A204.1 (cell line): ENCODE measurements around the gene BAZ1B.
"Not testable (repeated sequence)": the region's sequence is repeated elsewhere in the genome, so short reads cannot be mapped to it uniquely, and the experiment has no call there.

Experiments used
- FAIRE-seq: peaks from 2 replicates; lab custom pipeline; 2012; peaks lifted over from hg19 to GRCh38; lab: Jason Lieb, UNC

BAZ1B gene

DNA sequence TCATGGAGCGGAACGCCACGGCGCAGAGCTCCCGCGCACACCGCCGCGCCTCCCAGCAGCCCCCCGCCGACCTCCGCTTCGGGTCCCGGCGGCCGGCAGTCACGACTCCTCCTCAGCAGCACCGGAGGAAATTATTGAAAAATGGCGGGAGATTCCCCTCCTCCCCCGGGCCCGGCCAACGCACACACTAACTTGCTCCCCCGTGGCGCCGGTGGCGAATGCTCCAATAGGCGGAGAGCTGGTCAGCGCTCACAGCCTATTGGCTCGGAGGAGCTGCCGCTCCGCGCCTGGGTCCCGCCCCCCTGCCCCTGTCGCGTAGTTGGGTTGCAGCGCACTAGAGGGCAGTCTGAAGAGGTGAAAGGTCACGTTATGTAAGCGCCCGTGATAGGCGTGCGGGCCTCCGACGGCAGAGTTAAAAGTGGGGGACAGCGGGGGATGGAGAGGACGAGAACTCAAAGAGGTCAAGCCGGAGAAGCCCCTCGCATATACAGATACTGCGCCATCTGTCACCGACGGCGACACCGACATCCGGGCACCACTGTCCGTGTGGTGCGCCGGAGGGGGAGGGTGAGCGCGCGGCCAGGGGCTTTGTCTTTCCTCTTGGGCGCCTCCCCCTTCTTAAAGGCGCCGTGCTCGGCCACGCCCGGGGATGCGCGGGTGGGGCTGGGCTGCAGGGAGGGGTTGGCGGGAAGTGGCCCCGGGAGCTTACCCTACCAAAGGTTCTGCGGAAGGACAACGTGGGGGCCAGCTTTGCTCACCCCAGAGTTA, at the start of gene BAZ1B:
Gene BAZ1B (minus strand): TSS at position 189 of the 768 bp plus-strand sequence. CDS start 360 bp downstream, outside the sequence.
- FAIRE-seq = peak; percentile 90

DNA sequence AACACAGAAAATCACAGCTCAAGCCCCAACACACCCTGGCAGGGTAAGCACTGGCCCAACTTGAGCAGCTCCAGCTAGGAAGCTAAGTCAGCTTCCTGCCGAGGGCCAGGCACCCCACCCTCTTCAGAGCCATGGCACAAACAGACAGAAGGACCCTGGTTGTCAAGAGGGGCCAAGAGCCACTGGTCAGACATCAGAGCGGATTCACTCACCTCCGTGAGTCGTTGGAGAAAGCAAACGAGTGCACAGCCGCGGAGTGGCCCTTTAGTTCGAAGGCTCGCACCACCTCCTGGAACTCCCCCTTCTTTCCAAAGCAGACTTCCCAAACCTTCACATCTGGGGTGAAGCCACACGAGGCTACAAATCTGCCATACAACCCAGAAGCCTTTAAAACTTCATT, 48.9 kb upstream of the BAZ1B start:
- no peak for FAIRE-seq

GRCh38 chr7:73570521-73570920, 48.4 kb upstream of the BAZ1B start:
- no peak for FAIRE-seq

GRCh38 chr7:73569042-73569608, 47.0 kb upstream of the BAZ1B start:
- FAIRE-seq = no peak

GRCh38 chr7:73567846-73568685, 46.0 kb upstream of the BAZ1B start:
- no peak for FAIRE-seq

DNA sequence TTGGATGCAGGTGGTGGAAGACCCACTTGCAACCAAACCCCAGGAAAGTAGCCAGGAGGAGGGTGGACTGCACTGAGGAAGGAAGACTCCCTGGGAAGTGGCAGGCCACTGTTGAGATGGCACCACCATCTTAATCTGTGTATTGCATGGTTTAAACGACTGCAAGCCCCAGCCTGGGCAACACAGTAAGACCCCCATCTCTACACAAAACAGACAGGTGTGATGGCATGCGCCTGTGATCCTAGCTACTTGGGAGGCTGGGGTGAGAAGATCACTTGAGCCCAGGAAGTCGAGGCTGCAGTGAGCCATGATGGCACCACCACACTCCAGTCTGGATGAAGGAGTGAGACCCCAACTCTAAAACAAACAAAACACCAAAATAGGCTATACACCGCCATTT, 45.0 kb upstream of the BAZ1B start:
- FAIRE-seq = no peak

DNA sequence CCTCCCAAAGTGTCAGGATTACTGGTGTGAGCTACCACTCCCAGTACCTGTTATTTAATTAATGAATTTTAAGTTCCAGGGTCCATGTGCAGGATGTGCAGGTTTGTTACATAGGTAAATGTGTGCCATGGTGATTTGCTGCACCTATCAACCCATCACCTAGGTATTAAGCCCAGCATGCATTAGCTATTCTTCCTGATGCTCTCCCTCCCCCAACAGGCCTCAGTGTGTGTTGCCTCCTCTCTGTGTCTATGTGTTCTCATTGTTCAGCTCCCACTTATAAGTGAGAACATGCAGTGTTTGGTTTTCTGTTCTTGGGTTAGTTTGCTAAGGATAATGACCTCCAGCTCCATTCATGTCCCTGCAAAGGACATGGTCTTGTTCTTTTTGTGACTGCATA, 44.3 kb upstream of the BAZ1B start:
- not testable (repeated sequence) for FAIRE-seq

- FAIRE-seq = no peak
Observed at GRCh38 chr7:73565675-73566340, 43.7 kb upstream of the BAZ1B start.

GRCh38 chr7:73560109-73560835, 38.2 kb upstream of the BAZ1B start:
- no peak for FAIRE-seq

GRCh38 chr7:73557397-73558257, 35.5 kb upstream of the BAZ1B start, which contains the start of gene BCL7B:
BCL7B (minus strand) TSS chr7:73557690; CDS start chr7:73557578, 112 bp downstream.
- no peak for FAIRE-seq

DNA sequence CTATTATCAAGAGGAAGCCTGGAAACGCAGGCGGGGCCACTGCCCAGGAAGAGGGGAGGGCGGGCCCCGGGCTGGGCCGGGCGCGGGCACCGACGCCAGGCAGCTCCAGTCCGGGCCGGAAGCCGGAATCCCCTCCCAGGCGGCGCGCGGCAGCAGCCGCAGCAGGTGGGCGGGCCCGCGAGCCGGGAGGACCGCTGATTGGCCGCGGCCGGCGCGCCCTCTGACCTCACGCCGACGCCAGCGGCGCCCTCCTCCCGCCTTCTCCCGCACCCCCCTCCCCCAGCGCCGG, 35.0 kb upstream of the BAZ1B start:
- FAIRE-seq = no peak

DNA sequence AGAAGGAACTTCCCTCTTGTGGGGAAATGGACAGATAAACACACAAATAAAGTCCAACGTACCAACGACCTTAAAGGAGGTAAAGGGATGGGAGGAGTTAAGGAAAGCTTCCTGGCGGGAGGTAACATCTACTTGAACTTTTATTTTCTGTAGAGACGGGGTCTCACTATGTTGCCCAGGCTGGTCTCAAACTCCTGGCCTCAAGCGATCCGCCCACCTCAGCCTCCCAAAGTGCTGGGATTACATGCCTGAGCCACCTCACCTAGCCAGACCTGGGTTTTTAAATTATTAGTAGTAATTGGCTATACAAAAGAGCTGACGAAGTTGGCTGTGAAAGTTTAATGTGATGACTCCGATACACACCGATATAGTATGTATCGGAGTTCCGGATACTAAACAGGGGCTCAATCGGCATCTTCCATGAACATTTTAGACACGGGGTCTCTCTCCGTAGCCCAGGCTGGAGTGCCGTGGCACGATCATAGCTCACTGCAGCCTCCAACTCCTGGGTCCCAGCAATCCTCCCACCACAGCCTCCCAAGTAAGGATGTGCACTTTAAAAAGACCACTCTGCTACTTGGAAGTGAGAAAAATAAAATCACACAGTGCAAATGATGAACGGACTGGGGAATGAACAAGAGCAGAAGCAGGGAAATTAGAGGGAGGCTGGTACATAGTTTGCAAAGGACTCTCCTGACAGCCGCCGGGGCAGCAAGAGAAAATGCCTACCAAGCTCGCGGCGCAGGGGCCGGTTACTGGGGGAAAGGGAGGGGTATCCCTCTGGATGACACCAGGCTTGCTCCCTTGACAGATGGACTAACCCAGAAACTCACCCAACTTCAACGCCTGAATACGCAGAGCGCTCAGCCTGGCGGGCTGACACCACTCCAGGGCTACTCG, 34.4 kb upstream of the BAZ1B start:
- no peak for FAIRE-seq

- no peak for FAIRE-seq
Observed at GRCh38 chr7:73555411-73555982, 33.4 kb upstream of the BAZ1B start.

DNA sequence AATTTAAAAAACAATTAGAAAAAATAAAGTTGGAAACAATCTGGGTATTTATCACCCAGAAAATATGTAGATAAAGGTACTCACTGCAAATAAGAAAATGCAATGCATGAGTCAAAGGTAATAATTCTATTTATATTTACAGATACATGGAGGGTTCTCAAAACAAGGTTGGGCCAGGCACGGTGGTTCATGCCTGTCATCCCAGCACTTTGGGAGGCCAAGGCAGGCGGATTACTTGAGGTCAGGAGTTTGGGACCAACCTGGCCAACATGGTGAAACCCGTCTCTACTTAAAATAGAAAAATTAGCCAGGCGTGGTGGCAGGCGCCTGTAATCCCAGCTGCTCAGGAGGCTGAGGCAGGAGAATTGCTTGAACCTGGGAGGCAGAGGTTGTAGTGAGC, 28.0 kb upstream of the BAZ1B start:
- FAIRE-seq = not testable (repeated sequence)

GRCh38 chr7:73549176-73549575, 27.1 kb upstream of the BAZ1B start:
- FAIRE-seq = no peak

DNA sequence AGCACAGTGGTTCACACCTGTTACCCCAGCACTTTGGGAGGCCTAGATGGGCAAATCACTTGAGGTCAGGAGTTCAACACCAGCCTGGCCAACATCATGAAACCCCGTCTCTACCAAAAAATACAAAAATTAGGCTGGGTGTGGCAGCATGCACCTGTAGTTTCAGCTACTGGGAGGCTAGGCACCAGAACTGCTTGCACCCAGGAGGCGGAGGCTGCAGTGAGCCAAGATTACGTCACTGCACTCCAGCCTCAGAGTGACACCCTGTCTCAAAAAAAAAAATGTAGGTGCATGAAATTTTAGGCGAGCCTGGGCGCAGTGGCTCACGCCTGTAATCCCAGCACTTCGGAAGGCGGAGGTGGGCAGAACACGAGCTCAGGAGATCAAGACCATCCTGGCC, 25.7 kb upstream of the BAZ1B start:
- FAIRE-seq = no peak

- no peak for FAIRE-seq
Observed at GRCh38 chr7:73544678-73545077, 22.6 kb upstream of the BAZ1B start.

DNA sequence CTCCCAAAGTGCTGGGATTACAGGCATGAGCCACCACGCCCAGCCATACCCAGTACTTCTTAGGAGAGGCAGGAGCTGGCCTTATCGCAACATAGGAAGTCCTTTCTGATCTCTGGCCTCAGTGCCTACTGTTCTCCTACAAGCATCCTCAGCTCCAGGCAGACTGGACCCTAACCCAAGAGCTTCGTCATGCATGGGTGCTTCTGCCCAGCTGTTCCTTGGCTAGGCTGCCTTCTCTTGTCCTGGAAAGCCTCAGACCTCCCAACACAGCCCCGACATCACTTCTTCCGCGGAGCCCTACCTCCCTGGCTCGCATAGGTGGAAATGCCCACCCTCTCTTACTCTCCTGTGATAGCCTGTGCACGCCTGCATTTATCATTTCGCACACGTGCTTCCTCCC, 19.6 kb upstream of the BAZ1B start:
- no peak for FAIRE-seq

DNA sequence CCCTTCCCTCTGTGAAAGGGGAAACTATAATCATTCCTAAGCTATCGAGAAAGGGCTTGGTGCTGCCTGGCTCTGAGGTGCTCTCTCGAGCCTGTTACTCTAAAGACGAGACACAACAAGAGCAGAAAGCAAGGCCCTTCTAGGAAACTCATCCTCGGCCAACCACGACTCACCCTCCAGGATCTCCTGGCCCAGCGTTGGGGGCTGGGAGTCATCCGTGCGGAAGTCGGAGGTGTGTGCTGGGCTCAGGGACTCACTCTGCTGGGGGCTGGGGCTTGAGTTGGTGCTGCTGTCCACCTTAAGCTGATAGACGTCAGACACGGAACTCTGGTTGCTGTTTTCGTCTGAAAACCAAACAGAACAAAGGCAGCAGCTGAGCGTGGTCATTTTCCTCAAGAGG, 17.6 kb upstream of the BAZ1B start:
- no peak for FAIRE-seq

- FAIRE-seq = not testable (repeated sequence)
Observed at GRCh38 chr7:73538510-73538909, 16.4 kb upstream of the BAZ1B start.
